ENCODE data around the gene KRTAP10-3. TPM values are rescaled to one million over a fixed set of nuclear protein-coding genes. Genes with fewer than 3 reads are reported as not detected.

KRTAP10-3 gene
- total RNA-seq, 3 donors from 2014 or later (not counting 1 experiment from before 2014, with no cell fraction given): not detected

- 96% methylated on average over 10 of the region's 10 CpGs for WGBS (ENCODE audit: insufficient coverage)
- H3K9me3 ChIP-seq (ENCODE audit: control insufficient read depth, insufficient read depth, low read length): no peaks in the 10 kb centered on the region
- no peak overlapping the region for H3K27ac Mint-ChIP-seq
- TF ChIP-seq, protein P1, sequence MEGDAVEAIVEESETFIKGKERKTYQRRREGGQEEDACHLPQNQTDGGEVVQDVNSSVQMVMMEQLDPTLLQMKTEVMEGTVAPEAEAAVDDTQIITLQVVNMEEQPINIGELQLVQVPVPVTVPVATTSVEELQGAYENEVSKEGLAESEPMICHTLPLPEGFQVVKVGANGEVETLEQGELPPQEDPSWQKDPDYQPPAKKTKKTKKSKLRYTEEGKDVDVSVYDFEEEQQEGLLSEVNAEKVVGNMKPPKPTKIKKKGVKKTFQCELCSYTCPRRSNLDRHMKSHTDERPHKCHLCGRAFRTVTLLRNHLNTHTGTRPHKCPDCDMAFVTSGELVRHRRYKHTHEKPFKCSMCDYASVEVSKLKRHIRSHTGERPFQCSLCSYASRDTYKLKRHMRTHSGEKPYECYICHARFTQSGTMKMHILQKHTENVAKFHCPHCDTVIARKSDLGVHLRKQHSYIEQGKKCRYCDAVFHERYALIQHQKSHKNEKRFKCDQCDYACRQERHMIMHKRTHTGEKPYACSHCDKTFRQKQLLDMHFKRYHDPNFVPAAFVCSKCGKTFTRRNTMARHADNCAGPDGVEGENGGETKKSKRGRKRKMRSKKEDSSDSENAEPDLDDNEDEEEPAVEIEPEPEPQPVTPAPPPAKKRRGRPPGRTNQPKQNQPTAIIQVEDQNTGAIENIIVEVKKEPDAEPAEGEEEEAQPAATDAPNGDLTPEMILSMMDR (IDR thresholded peaks at IDR 0.05): no peak
- H3K27me3 Mint-ChIP-seq (ENCODE audit: low read depth in 2 of 2): peaks cover 3 to 6% of the 10 kb centered on the region in 2 donors
- intact Hi-C loops (cut with micrococcal nuclease): no loop called here
- H3K27me3 ChIP-seq (ENCODE audit: control insufficient read depth, insufficient read depth, low read length): no peaks in the 10 kb centered on the region
- H3K4me3 Mint-ChIP-seq: no peak overlapping the region
- no peaks in the 10 kb centered on the region for H3K36me3 Mint-ChIP-seq
- DNase-seq (no peak), ATAC-seq (no peak)
- no peak overlapping the region for H3K27ac ChIP-seq (ENCODE audit: low read length)
- no peaks in the 10 kb centered on the region for H3K9me3 Mint-ChIP-seq
- no peaks in the 10 kb centered on the region for H3K36me3 ChIP-seq (ENCODE audit: control insufficient read depth, insufficient read depth, low read length)
- no peaks in the 10 kb centered on the region for H3K4me1 ChIP-seq (ENCODE audit: control insufficient read depth, insufficient read depth, low read length)
- H3K4me3 ChIP-seq (ENCODE audit: low read length): no peak overlapping the region
- H3K4me1 Mint-ChIP-seq: peaks cover 5 to 8% of the 10 kb centered on the region in 2 donors
These were observed 41.8 kb downstream of the KRTAP10-3 start for GRCh38 chr21:44516828-44517174.

DNA sequence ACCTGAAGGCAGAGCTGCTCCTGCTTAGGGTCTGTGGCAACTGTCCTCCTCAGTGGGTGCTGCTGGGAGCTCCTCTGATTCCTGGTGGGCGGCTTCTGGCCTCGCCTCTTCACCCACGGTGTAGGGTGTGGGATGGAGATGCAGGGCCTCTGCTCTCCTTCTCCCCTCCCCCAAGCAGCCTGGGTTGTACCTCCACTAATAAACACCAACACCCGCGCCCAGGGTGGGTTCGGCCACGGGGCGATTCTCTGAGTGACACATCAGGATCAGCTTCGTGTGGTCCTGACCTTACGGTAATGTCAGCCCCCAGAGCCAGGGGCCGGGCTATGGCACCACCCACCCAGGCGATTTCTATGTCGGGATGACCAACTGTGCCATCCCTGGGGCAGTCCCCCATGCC lies 42.3 kb downstream of the KRTAP10-3 start:
- H3K4me1 Mint-ChIP-seq: peaks cover 5 to 11% of the 10 kb centered on the region in 2 donors
- no peak for DNase-seq
- no peaks in the 10 kb centered on the region for H3K9me3 Mint-ChIP-seq
- no peaks in the 10 kb centered on the region for H3K36me3 Mint-ChIP-seq
- 93% methylated on average over 10 of the region's 13 CpGs for WGBS (ENCODE audit: insufficient coverage)
- no peaks in the 10 kb centered on the region for H3K36me3 ChIP-seq (ENCODE audit: control insufficient read depth, insufficient read depth, low read length)
- TF ChIP-seq, protein P1 (IDR thresholded peaks at IDR 0.05): no peak
- no peak overlapping the region for H3K27ac Mint-ChIP-seq
- H3K27me3 ChIP-seq (ENCODE audit: control insufficient read depth, insufficient read depth, low read length): no peaks in the 10 kb centered on the region
- no peaks in the 10 kb centered on the region for H3K9me3 ChIP-seq (ENCODE audit: control insufficient read depth, insufficient read depth, low read length)
- H3K27me3 Mint-ChIP-seq (ENCODE audit: low read depth in 2 of 2): peaks cover 3 to 6% of the 10 kb centered on the region in 2 donors
- no peaks in the 10 kb centered on the region for H3K4me1 ChIP-seq (ENCODE audit: control insufficient read depth, insufficient read depth, low read length)
- H3K4me3 Mint-ChIP-seq: no peak overlapping the region
- no peak overlapping the region for H3K4me3 ChIP-seq (ENCODE audit: low read length)
- H3K27ac ChIP-seq (ENCODE audit: low read length): no peak overlapping the region
- intact Hi-C loops (cut with micrococcal nuclease): no loop called here
- no peak for ATAC-seq

GRCh38 chr21:44515359-44516165 lies 43.0 kb downstream of the KRTAP10-3 start:
- Mint-ChIP-seq H3K27ac (no peak overlapping the region), H3K9me3 (no peaks in the 10 kb centered on the region), H3K36me3 (no peaks in the 10 kb centered on the region), H3K27me3 (ENCODE audit: low read depth in 2 of 2) (peaks cover 3 to 6% of the 10 kb centered on the region in 2 donors), H3K4me1 (peaks cover 5 to 11% of the 10 kb centered on the region in 2 donors), H3K4me3 (no peak overlapping the region)
- Histone ChIP-seq H3K9me3 (ENCODE audit: control insufficient read depth, insufficient read depth, low read length) (no peaks in the 10 kb centered on the region), H3K4me1 (ENCODE audit: control insufficient read depth, insufficient read depth, low read length) (peaks cover 5% of the 10 kb centered on the region), H3K27me3 (ENCODE audit: control insufficient read depth, insufficient read depth, low read length) (no peaks in the 10 kb centered on the region), H3K27ac (ENCODE audit: low read length) (no peak overlapping the region), H3K4me3 (ENCODE audit: low read length) (no peak overlapping the region), H3K36me3 (ENCODE audit: control insufficient read depth, insufficient read depth, low read length) (no peaks in the 10 kb centered on the region)
- intact Hi-C loops (cut with micrococcal nuclease): no loop called here
- TF ChIP-seq, protein P1 (IDR thresholded peaks at IDR 0.05): no peak
- WGBS (ENCODE audit: insufficient coverage): 87% methylated on average over 32 of the region's 32 CpGs
- DNase-seq (no peak), ATAC-seq (no peak)

Data from natural killer cell (primary cell).